Muscle layer of colon (tissue), 2 donors: ENCODE measurements around the gene TMPRSS5.

ENCODE experiments used
- H3K27ac ChIP-seq: one replicate; pipeline ENCODE4 v1.7.0; 2013; ENCODE audit warnings: low read depth, mild to moderate bottlenecking, low read length, moderate library complexity
- H3K27me3 ChIP-seq, 2 donors: one replicate each; pipeline ENCODE4 v1.7.0; 2013; ENCODE audit warnings: low read length in 2 of 2, mild to moderate bottlenecking in 2 of 2; ENCODE audit not compliant: insufficient read depth in 2 of 2, control insufficient read depth in 1 of 2
- H3K36me3 ChIP-seq: one replicate; pipeline ENCODE4 v1.7.0; 2013; ENCODE audit warnings: mild to moderate bottlenecking, low read length; ENCODE audit not compliant: insufficient read depth
- H3K4me1 ChIP-seq: one replicate; pipeline ENCODE4 v1.7.0; 2013; ENCODE audit warnings: mild to moderate bottlenecking, low read length; ENCODE audit not compliant: insufficient read depth
- H3K4me3 ChIP-seq, 2 donors: one replicate each; pipeline ENCODE4 v1.7.0; 2013; ENCODE audit warnings: low read length in 2 of 2, low read depth in 1 of 2, mild to moderate bottlenecking in 1 of 2, moderate library complexity in 1 of 2
- H3K9ac ChIP-seq: one replicate; pipeline ENCODE4 v1.7.0; 2013; ENCODE audit warnings: low read length
- H3K9me3 ChIP-seq: one replicate; pipeline ENCODE4 v1.7.0; 2013; ENCODE audit warnings: mild to moderate bottlenecking, low read length
- donor health status: abdominal sarcoma.
- donor health status: Adenocarcinoma of cecum.

Gene TMPRSS5

GRCh38 chr11:113705871-113706655 lies at the start of gene TMPRSS5:
TMPRSS5 (minus strand) TSS chr11:113706308; CDS start chr11:113706224, 84 bp downstream.
- H3K9ac ChIP-seq = no peak within 1 kb of the TSS
- no peak within 1 kb of the TSS for H3K27ac ChIP-seq
- no peak within 1 kb of the TSS for H3K4me3 ChIP-seq
- H3K9me3 ChIP-seq = no peaks in the 10 kb centered on the region
- no peaks in the 10 kb centered on the region for H3K36me3 ChIP-seq
- H3K27me3 ChIP-seq = no peaks in the 10 kb centered on the region
- no peaks in the 10 kb centered on the region for H3K4me1 ChIP-seq

DNA sequence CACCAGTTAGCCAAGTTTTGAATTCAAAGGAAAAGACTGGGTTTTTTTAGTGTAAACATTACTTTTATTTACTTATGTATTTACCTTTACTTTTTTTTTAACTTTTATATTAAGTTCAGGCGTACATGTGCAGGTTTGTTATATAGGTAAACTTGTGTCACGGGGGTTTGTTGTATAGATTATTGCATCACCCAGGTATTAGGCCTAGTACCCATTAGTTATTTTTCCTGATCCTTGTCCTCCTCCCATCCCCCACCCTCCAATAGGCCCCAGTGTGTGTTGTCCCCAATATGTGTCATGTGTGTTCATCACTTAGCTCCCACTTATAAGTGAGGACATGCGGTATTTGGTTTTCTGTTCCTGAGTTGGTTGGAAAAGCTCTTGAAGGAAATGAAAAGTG lies 46.8 kb upstream of the TMPRSS5 start:
- peaks cover 36% of the 10 kb centered on the region for H3K36me3 ChIP-seq
- no peak overlapping the region for H3K27ac ChIP-seq

GRCh38 chr11:113736323-113736722 lies 30.2 kb upstream of the TMPRSS5 start:
- no peaks in the 10 kb centered on the region for H3K4me1 ChIP-seq
- peaks cover 32% of the 10 kb centered on the region for H3K36me3 ChIP-seq
- H3K9me3 ChIP-seq = no peaks in the 10 kb centered on the region
- H3K27me3 ChIP-seq = no peaks in the 10 kb centered on the region
- no peak overlapping the region for H3K27ac ChIP-seq
- H3K4me3 ChIP-seq = no peak overlapping the region
- H3K9ac ChIP-seq = no peak overlapping the region

More for the DNA sequence above, 46.8 kb upstream of the TMPRSS5 start:
- no peaks in the 10 kb centered on the region for H3K9me3 ChIP-seq
- H3K4me1 ChIP-seq = no peaks in the 10 kb centered on the region
- no peak overlapping the region for H3K9ac ChIP-seq
- H3K27me3 ChIP-seq = no peaks in the 10 kb centered on the region
- H3K4me3 ChIP-seq = no peak overlapping the region

- Histone ChIP-seq H3K4me1 (no peaks in the 10 kb centered on the region), H3K4me3 (no peak overlapping the region), H3K27ac (no peak overlapping the region), H3K36me3 (peaks cover 14% of the 10 kb centered on the region), H3K9me3 (no peaks in the 10 kb centered on the region), H3K27me3 (no peaks in the 10 kb centered on the region), H3K9ac (no peak overlapping the region)
Observed at GRCh38 chr11:113732092-113732491, 26.0 kb upstream of the TMPRSS5 start.

DNA sequence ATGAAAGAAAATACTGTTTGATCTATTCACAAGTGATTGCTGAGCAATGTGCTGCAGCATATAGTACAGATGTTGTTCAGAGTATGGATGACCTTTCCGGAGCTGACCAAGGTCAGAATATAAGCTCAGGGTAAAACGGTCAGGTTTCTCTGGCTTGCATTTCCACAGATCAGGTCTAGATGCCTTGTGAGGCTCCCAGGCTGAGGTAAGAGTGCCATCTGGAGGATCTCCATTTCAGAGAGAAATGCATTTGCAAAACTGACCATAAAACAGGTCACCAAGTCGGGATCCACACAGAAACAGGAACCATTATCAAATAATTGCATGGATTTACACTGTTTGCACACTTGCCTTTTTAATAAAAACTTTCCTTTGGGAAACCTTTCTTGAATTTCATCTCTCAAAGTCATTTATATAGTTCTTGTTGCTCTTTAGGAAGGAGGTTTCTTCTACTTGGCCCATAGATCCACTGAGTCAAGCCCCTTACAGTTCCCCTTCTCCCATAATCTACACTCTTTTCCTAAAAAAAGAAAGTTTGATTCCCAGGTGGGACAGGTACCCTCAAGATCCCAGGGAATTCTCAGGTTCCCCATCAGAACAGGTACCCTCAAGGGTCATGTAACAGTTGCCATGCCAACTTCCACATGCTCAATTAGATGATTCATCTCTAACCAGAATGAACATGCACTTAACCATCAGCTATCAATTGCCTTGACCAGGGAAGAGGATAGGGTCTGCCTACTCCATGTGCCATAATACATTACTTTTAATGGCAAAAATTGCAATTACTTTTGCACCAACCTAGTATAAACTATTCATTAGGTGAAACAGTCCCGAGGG lies 25.0 kb upstream of the TMPRSS5 start:
- no peak overlapping the region for H3K27ac ChIP-seq
- H3K4me1 ChIP-seq = no peaks in the 10 kb centered on the region
- peaks cover 14% of the 10 kb centered on the region for H3K36me3 ChIP-seq
- H3K4me3 ChIP-seq = no peak overlapping the region
- no peaks in the 10 kb centered on the region for H3K27me3 ChIP-seq
- no peaks in the 10 kb centered on the region for H3K9me3 ChIP-seq
- no peak overlapping the region for H3K9ac ChIP-seq

- Histone ChIP-seq H3K27ac (no peak overlapping the region), H3K36me3 (peaks cover 14% of the 10 kb centered on the region), H3K9me3 (no peaks in the 10 kb centered on the region), H3K27me3 (no peaks in the 10 kb centered on the region), H3K9ac (no peak overlapping the region), H3K4me1 (peaks cover 3% of the 10 kb centered on the region), H3K4me3 (no peak overlapping the region)
Observed at GRCh38 chr11:113729456-113729855, 23.3 kb upstream of the TMPRSS5 start.

- Histone ChIP-seq H3K4me3 (no peak overlapping the region), H3K9ac (no peak overlapping the region), H3K36me3 (peaks cover 10% of the 10 kb centered on the region), H3K27me3 (no peaks in the 10 kb centered on the region), H3K27ac (no peak overlapping the region), H3K4me1 (peaks cover 9% of the 10 kb centered on the region), H3K9me3 (no peaks in the 10 kb centered on the region)
Observed at GRCh38 chr11:113728814-113729213, 22.7 kb upstream of the TMPRSS5 start.

DNA sequence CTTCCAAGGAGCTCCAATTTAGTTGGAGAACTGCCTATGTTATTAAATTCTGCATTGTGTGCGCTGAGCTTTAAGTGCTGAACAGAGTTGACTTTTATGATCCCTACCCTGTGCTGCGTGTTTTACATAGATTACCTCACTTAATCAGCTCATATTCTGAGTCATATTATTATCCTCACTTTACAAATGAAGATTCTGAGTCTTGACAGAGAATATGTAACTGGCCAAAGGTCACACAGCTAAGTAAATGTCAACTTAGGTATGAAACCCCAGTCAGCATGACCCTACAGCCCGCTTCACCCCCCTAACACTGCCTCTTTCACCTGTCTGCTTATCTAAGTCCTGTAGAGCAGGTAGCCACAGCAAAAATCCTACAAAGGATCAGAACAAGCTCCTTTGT lies 19.8 kb upstream of the TMPRSS5 start:
- Histone ChIP-seq H3K4me3 (no peak overlapping the region), H3K9me3 (no peaks in the 10 kb centered on the region), H3K27me3 (no peaks in the 10 kb centered on the region), H3K27ac (no peak overlapping the region), H3K9ac (no peak overlapping the region), H3K4me1 (peaks cover 13% of the 10 kb centered on the region), H3K36me3 (no peaks in the 10 kb centered on the region)

- H3K36me3 ChIP-seq = no peaks in the 10 kb centered on the region
- peaks cover 13% of the 10 kb centered on the region for H3K4me1 ChIP-seq
- H3K27me3 ChIP-seq = no peaks in the 10 kb centered on the region
- no peak overlapping the region for H3K9ac ChIP-seq
- no peak overlapping the region for H3K4me3 ChIP-seq
- no peaks in the 10 kb centered on the region for H3K9me3 ChIP-seq
- H3K27ac ChIP-seq = no peak overlapping the region
Observed at GRCh38 chr11:113725407-113725806, 19.3 kb upstream of the TMPRSS5 start.

GRCh38 chr11:113724778-113725177 lies 18.7 kb upstream of the TMPRSS5 start:
- no peak overlapping the region for H3K9ac ChIP-seq
- no peak overlapping the region for H3K27ac ChIP-seq
- no peaks in the 10 kb centered on the region for H3K9me3 ChIP-seq
- no peaks in the 10 kb centered on the region for H3K27me3 ChIP-seq
- H3K4me1 ChIP-seq = peaks cover 13% of the 10 kb centered on the region
- no peak overlapping the region for H3K4me3 ChIP-seq
- no peaks in the 10 kb centered on the region for H3K36me3 ChIP-seq

- H3K27me3 ChIP-seq = no peaks in the 10 kb centered on the region
- no peak overlapping the region for H3K9ac ChIP-seq
- no peak overlapping the region for H3K27ac ChIP-seq
- H3K4me3 ChIP-seq = no peak overlapping the region
- no peaks in the 10 kb centered on the region for H3K9me3 ChIP-seq
- peaks cover 13% of the 10 kb centered on the region for H3K4me1 ChIP-seq
- H3K36me3 ChIP-seq = no peaks in the 10 kb centered on the region
Observed at GRCh38 chr11:113723787-113724186, 17.7 kb upstream of the TMPRSS5 start.
